Left lung (tissue), 10 donors: ENCODE measurements around the gene ARAP3. TPM values are rescaled to one million over a fixed set of nuclear protein-coding genes. Genes with fewer than 3 reads are reported as not detected.
A peak's percentile ranks its signal among the peaks of the same experiment; 100 is the strongest.

Experiments used
- ATAC-seq: fragments of 200-7000 bp; cut with Tn5 transposase; one replicate; pipeline ENCODE4 v1.9.1; 2020; ENCODE audit warnings: moderate library complexity
- DNase-seq, 4 donors: peaks; one replicate each; pipeline ENCODE4 v3.0.0-alpha.2; 2013 to 2020
- H3K27ac ChIP-seq, 2 donors: fragments of 200-600 bp; sonication (generic) in 1 of 2; one replicate each; pipeline versions ENCODE4 v1.5.0 to v1.8.0; 2020 to 2021
- H3K27me3 ChIP-seq, 2 donors: fragments of 200-600 bp; sonication (generic) in 1 of 2; one replicate each; pipeline versions ENCODE4 v1.5.0 to v1.8.0; 2020 to 2021
- H3K36me3 ChIP-seq, 2 donors: fragments of 200-600 bp; sonication (generic) in 1 of 2; one replicate each; pipeline versions ENCODE4 v1.5.0 to v1.8.0; 2020 to 2021
- H3K4me1 ChIP-seq, 2 donors: fragments of 200-600 bp; one replicate each; pipeline ENCODE4 v1.8.0; 2021
- H3K4me3 ChIP-seq, 2 donors: fragments of 200-600 bp; sonication (generic) in 1 of 2; one replicate each; pipeline versions ENCODE4 v1.5.0 to v1.8.0; 2020 to 2021; ENCODE audit warnings: mild to moderate bottlenecking in 1 of 2
- H3K9me3 ChIP-seq, 2 donors: fragments of 200-600 bp; sonication (generic) in 1 of 2; one replicate each; pipeline versions ENCODE4 v1.5.0 to v1.8.0; 2020 to 2021
- intact Hi-C, 2 donors: fragments of 100-400 bp; cut with DNase I; formaldehyde crosslinking; loops; one replicate each; pipeline versions ENCODE4 v1.11.2 to v1.14.2; 2022
- polyA plus RNA-seq, 6 donors: library from polyadenylated mRNA; unstranded; fragments of 120-200 nt; gene quantifications; one replicate each; pipeline ENCODE4 v1.2.1, GENCODE V29; 2013; ENCODE audit not compliant: insufficient read length in 6 of 6
- total RNA-seq, 2 donors: library from RNA; stranded (reverse); fragmentation: NEBNext Ultra II Directional; extraction: Animal tissue kit (Norgen Biotek cat#: 25700); gene quantifications; one replicate each; pipeline ENCODE4 v1.2.1, GENCODE V29; 2021
- TF ChIP-seq, protein P1 (sequence below), 2 donors: fragments of 200-600 bp; sonication (generic) in 1 of 2; IDR thresholded peaks; one replicate each; pipeline versions ENCODE4 v1.5.0 to v1.8.0; 2021; ENCODE audit warnings: antibody characterized with exemption in 2 of 2
- donor health status: DM: no; HTN: yes; CAD: no.
- donor health status: DM: no; HTN: no; CAD: no.

Gene ARAP3
- total and polyA plus RNA-seq, 8 donors: 20.5 to 53.9 (median 41.3) TPM

DNA sequence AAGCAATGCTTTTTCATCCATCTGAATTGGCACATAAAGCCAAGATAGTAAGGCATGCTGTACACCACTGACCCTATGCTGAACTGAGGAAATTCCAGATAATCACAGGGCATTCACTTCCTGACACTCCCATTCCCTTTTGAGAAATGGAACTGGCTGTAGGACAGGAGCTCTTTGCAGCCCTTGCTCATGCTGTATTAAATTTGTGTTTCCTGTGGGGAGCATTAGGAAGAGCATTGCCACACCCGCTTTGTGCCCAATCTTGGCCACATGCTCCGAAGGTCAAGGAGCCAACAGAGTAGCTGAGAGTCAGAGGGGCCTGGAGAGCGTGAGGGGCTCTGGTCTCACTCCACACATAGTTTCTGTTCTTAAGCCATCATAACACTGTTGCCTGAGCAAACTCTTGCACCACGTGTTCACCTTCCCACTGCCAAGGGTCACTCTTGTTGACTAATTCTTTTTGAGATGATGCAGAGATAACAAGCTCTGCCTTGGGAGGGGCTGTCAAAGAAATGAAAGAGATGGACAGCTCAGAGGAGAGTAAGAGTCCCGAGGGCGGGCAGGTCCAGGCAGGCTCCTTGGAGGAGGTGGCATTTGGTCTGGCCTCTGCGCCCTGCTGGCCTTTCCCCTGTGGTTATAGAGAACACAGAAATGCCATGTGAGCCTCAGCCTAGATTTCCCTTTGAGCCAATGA is 31.7 kb upstream of the ARAP3 start:
- ATAC-seq (peak; percentile 16), DNase-seq (no peak)
- Histone ChIP-seq H3K4me1 (peaks cover 0 to 4% of the 10 kb centered on the region in 2 donors), H3K36me3 (no peaks in the 10 kb centered on the region), H3K27me3 (peaks cover 0 to 12% of the 10 kb centered on the region in 2 donors), H3K4me3 (no peak overlapping the region), H3K27ac (no peak overlapping the region), H3K9me3 (no peaks in the 10 kb centered on the region)
- intact Hi-C loops: no loop called here
- TF ChIP-seq, protein P1, sequence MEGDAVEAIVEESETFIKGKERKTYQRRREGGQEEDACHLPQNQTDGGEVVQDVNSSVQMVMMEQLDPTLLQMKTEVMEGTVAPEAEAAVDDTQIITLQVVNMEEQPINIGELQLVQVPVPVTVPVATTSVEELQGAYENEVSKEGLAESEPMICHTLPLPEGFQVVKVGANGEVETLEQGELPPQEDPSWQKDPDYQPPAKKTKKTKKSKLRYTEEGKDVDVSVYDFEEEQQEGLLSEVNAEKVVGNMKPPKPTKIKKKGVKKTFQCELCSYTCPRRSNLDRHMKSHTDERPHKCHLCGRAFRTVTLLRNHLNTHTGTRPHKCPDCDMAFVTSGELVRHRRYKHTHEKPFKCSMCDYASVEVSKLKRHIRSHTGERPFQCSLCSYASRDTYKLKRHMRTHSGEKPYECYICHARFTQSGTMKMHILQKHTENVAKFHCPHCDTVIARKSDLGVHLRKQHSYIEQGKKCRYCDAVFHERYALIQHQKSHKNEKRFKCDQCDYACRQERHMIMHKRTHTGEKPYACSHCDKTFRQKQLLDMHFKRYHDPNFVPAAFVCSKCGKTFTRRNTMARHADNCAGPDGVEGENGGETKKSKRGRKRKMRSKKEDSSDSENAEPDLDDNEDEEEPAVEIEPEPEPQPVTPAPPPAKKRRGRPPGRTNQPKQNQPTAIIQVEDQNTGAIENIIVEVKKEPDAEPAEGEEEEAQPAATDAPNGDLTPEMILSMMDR (IDR thresholded peaks at IDR 0.05): no peak

DNA sequence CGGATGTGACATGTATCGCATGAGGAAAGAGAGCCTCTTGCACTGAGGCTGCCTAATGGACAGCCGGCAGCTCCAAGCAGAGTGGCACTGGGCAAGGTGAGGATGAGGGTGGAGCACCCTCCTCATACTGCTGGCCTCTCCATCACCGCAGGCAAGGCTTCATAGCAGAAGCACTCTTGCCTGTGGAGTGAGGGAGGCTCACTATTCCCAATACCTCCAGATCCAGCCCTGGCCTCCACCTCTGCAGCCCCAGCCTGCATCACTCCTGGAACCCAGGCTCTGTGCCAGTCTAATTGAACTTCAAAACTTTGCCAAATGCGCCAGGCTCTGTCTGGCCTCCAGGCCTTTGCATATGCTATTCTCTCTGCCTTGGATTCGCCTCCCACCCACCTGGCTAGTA is 29.7 kb upstream of the ARAP3 start:
- Histone ChIP-seq H3K36me3 (no peaks in the 10 kb centered on the region), H3K4me1 (peaks cover 0 to 4% of the 10 kb centered on the region in 2 donors), H3K27me3 (no peaks in the 10 kb centered on the region), H3K4me3 (no peak overlapping the region), H3K9me3 (no peaks in the 10 kb centered on the region), H3K27ac (no peak overlapping the region)
- ATAC-seq: no peak
- DNase-seq: no peak
- TF ChIP-seq, protein P1 (IDR thresholded peaks at IDR 0.05): no peak
- intact Hi-C loops: no loop called here

DNA sequence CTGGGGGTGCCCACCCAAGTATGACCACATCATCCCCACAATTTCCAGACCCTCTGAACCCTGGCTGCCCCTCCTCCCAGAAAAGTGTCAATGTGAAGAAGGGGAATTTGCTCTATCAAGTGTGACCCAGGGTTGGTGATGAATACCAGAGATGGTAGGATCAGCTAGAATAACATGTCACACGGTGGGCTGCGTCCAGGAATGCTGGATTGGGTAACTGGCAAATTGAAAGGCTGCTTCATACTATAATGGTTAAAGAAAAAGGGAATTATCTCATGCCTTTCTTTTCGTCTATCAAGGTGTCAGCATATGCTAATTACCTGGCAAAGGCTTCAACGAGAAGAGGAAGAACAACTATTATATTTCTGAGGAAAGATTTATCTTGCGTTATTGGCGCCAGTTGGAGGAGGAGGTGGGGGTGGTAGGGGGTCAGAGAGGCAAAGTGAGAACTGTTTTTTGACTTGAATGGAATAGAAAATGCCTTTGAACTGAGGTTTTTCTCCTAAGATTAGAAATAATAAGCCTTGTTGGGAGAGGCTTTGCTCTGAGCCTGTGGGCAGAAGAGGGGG is 27.8 kb upstream of the ARAP3 start:
- intact Hi-C loops: no loop called here
- no peaks in the 10 kb centered on the region for H3K9me3 ChIP-seq
- TF ChIP-seq, protein P1 (IDR thresholded peaks at IDR 0.05): no peak
- H3K27ac ChIP-seq: no peak overlapping the region
- DNase-seq: no peak
- H3K27me3 ChIP-seq: peaks cover 0 to 16% of the 10 kb centered on the region in 2 donors
- no peak overlapping the region for H3K4me3 ChIP-seq
- H3K36me3 ChIP-seq: no peaks in the 10 kb centered on the region
- peaks cover 0 to 4% of the 10 kb centered on the region in 2 donors for H3K4me1 ChIP-seq
- no peak for ATAC-seq

DNA sequence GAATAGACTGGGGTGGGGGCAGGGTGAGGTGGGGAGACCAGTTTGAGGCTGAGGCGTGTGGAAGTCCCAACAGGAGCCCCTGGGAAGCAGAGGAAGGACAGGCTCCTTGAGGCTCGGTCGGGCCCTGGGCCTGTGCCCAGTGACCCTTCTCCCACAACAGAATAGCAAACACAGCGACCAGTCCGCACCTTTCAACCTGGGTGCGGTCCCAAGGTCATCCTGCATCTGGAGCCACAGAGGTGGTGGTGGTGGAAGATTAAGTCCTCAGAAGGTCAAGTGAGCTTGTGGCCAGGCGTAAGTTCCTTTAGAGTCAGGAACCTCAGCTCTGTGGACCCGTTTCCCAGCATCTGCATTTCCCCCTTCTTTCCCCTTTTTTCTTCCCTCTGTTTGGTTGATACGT is 26.0 kb upstream of the ARAP3 start:
- Histone ChIP-seq H3K4me1 (peaks cover 0 to 4% of the 10 kb centered on the region in 2 donors), H3K27me3 (peaks cover 6 to 33% of the 10 kb centered on the region in 2 donors), H3K36me3 (no peaks in the 10 kb centered on the region), H3K4me3 (no peak overlapping the region), H3K27ac (no peak overlapping the region), H3K9me3 (no peaks in the 10 kb centered on the region)
- TF ChIP-seq, protein P1 (IDR thresholded peaks at IDR 0.05): no peak
- ATAC-seq: no peak
- no peak for DNase-seq
- intact Hi-C loops: no loop called here

DNA sequence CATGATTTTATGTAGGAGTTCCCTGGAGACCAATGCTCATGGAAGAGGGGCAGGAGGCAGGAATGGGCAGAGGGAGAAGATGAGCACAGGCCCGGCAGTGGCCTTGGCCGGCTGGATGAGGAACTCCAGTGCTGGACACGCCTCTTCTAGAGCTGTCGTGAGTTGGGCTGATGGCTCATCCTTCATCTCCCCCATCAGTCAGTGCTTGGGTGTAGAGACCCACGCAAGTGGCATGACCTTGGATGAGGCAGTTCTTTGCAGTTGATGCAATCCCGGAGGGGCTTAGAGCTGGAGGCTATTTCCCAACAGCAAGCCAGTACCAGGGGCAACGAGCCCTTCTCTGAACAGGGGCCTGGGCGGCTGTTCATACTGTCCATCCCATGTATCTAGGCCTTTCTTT is 25.5 kb upstream of the ARAP3 start:
- ATAC-seq: no peak
- no peaks in the 10 kb centered on the region for H3K36me3 ChIP-seq

More for the DNA sequence above, 25.5 kb upstream of the ARAP3 start:
- Histone ChIP-seq H3K27ac (no peak overlapping the region), H3K4me3 (no peak overlapping the region), H3K27me3 (peaks cover 6 to 37% of the 10 kb centered on the region in 2 donors), H3K9me3 (no peaks in the 10 kb centered on the region), H3K4me1 (peaks cover 2 to 8% of the 10 kb centered on the region in 2 donors)
- TF ChIP-seq, protein P1 (IDR thresholded peaks at IDR 0.05): no peak
- DNase-seq: no peak
- intact Hi-C loops: no loop called here
